ENCODE results near the gene NUCKS1.

NUCKS1 gene

DNA sequence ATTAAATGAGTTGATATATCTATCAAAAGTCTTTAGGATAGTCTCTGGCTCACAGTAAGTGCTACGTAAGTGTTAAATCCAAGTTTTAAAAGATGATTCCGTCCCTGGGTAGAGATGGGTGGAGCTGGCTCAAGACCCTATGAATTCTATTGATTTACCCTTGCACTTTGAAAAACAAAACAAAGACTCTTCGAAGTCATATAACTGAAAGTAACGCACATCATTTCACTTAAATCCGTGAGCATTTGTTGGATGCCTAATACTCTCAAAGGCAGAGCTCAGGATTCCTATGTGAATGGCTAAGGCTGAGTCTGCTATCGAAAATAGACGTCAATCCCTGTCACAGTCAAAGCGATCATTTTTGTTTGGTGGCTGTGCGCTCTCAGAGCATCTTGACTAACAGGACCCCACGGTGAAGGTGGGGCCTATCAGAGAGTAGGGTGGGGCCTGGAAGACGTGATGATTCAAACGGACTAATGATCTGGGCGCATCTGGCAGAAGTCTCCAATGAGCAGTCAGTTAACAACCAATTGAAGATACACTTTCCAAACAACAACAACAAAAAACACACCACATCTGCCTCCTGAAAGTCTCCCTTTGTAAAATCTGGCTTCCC is 1.2 kb upstream of the NUCKS1 start:
- peaks cover 8% of the 10 kb centered on the region for H3K36me3 Mint-ChIP-seq
- H3K9me3 Mint-ChIP-seq, result no peaks in the 10 kb centered on the region
- peak overlapping the region; percentile 91 for H3K4me3 Mint-ChIP-seq
- H3K27me3 Mint-ChIP-seq, result no peaks in the 10 kb centered on the region
- H3K4me1 Mint-ChIP-seq, result peaks cover 31% of the 10 kb centered on the region
- H3K27ac Mint-ChIP-seq, result peak overlapping the region; percentile 94

DNA sequence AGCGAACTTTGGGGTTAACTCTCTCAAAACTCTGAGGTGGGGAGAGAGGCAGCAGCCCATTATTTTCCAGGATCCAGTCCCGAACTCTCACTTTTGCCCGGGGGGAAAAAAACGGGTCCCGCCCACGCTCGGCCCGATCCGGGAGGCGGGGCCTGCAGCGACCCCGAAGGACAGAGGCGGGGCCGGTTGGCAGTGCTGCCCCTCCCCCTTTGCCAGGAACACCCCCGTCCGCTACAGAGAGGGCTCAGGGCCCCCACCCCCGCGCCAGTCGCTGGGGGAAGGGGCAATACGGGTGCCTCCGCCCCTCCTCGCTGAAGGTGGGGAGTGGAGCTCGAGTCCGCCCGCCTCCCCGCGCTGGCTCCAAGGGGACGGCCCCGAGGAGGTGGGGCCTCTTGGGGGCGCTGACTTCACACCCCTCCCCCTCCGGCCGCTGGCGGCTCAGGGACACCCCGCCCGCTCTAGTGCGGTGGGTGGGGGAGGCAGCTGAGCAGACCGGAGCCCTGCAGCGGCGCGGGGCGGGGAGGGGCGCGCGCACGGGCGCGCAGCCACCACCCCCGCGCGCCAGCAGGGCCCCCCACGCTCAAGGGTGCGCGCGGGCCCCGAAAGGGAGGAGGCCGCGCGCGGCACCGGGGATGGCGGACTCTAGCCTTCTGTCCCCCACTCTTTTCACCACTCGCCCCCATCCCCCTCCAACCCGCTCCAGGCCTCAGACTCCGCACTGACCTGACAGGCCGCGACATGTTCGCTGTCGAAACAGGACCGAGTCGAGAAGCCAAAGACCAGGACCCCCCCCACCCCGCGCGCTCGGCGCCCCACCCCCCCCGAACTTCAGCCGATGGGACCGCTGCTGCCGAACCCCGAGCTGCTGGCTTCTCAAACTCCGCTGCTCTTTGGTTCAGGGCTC is 496 bp downstream of the NUCKS1 start:
- no peaks in the 10 kb centered on the region for H3K9me3 Mint-ChIP-seq
- no peaks in the 10 kb centered on the region for H3K27me3 Mint-ChIP-seq
- H3K36me3 Mint-ChIP-seq, result peaks cover 8% of the 10 kb centered on the region
- H3K4me1 Mint-ChIP-seq, result peaks cover 39% of the 10 kb centered on the region
- peak overlapping the region; percentile 96 for H3K27ac Mint-ChIP-seq
- peak overlapping the region; percentile 99 for H3K4me3 Mint-ChIP-seq

DNA sequence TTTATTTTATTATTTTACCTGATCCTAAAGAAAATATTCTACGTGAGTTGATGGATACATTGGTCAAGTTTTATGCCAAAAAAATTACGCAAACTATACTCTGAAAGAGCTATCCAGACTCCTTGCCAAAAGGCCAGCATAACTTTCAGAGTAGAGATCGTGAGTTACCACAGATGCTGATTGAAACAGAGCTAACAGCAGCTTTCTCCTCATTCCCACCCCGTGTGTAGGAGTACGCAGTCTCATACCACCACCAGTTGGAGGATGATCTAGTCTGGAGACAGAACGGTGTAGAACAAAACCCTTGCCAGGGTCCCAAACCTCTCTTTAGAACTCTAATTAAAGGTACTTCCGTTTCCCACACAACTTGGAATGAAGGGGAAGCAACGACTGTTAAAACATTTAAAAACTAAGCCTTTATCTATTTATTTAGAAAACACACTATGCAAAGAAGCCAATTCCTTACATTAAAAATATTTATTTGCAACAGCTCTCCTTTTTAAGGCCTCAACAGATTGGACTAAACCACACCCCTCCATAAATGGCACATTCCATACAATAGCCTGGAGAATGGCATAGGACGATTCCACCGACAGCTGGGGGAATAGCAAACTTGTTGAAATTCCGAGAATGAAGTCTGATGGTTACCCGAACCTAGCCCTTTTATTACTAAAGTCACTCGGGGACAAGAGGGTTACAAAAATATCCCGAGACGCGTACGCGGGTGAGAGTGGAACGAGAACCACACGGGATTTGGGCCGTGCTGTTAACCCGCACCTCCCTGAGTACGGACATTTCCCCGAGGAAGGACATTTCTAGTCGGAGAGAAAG is 1.4 kb downstream of the NUCKS1 start:
- Mint-ChIP-seq H3K27ac (peak overlapping the region; percentile 96), H3K4me3 (peak overlapping the region; percentile 99), H3K27me3 (no peaks in the 10 kb centered on the region), H3K4me1 (peaks cover 45% of the 10 kb centered on the region), H3K36me3 (peaks cover 8% of the 10 kb centered on the region), H3K9me3 (no peaks in the 10 kb centered on the region)

DNA sequence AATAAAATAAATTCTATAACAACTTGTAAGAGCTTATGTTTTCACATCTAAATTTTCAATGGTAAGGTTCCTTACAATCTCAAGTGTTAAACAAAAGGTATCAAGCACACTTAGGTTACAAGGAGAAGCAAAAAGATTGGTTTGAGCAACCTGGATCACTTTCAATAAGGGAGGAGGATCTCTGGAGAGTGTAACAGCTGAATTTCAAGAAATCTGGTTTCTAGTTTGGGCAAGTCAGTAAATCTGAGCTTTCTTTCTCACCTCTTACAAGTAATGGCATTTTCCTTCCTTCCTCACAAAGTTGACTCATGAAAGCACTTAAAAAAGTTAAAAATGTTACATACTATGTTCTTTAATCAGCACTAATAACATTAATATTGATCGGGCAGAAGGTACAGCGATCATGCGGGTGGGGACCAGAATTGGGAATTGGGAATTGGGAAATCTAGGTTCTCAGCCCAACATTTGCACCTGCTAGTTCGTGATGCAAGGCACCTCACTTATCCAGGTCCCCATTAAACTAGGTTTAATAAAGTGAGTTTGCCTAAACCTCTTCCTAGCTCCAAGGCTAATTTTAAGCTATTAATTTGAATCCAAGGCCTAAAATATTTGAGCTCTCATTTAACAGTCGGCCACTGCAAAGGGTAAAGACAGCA is 3.1 kb downstream of the NUCKS1 start:
- Mint-ChIP-seq H3K27me3 (no peaks in the 10 kb centered on the region), H3K9me3 (no peaks in the 10 kb centered on the region), H3K4me3 (peak overlapping the region; percentile 73), H3K4me1 (peaks cover 56% of the 10 kb centered on the region), H3K36me3 (peaks cover 8% of the 10 kb centered on the region), H3K27ac (peak overlapping the region; percentile 59)

DNA sequence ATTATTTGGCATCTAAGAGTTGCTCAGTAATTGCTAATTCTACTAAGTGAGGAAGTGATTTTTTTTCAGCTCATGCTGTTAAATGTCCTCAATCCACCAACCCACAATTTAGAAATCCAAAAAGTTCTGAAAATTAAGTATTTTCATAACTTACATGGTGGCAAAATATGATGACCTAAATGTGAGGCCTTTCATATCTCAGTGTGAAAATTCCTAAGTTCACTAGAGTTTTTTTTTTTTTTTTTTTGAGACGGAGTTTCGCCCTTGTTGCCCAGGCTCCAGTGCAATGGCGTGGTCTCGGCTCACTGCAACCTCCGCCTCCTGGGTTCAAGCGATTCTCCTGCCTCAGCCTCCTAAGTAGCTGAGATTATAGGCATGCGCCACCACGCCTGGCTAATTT is 5.6 kb downstream of the NUCKS1 start:
- Mint-ChIP-seq H3K27me3 (no peaks in the 10 kb centered on the region), H3K27ac (no peak overlapping the region), H3K4me1 (peaks cover 62% of the 10 kb centered on the region), H3K36me3 (peaks cover 6% of the 10 kb centered on the region), H3K4me3 (no peak overlapping the region), H3K9me3 (no peaks in the 10 kb centered on the region)

GRCh38 chr1:205743977-205744376 is 6.0 kb downstream of the NUCKS1 start:
- Mint-ChIP-seq H3K4me3 (no peak overlapping the region), H3K27me3 (no peaks in the 10 kb centered on the region), H3K9me3 (no peaks in the 10 kb centered on the region), H3K4me1 (peaks cover 67% of the 10 kb centered on the region), H3K36me3 (peaks cover 6% of the 10 kb centered on the region), H3K27ac (peak overlapping the region; percentile 93)

DNA sequence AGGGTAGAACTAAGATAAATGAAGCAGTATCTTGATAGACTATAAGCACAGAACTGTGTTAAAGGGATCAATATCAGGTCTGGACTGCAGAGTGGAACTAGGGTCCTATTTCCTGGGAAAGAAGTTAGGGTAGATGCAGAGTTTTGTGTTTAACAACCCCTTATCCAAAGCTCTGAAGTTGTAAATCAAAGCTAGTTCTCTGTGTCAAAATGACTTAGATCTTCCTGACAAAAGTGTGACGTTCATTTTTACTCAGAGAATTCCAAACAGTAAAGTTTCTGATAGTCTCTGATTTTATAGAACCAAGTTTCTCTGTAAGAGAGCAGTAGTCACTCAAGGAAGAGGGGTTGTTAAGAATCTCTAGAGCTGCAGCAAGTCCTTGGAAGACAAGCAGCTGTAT is 8.3 kb downstream of the NUCKS1 start:
- H3K4me3 Mint-ChIP-seq, result no peak overlapping the region
- H3K9me3 Mint-ChIP-seq, result no peaks in the 10 kb centered on the region
- no peaks in the 10 kb centered on the region for H3K27me3 Mint-ChIP-seq
- peaks cover 56% of the 10 kb centered on the region for H3K4me1 Mint-ChIP-seq
- H3K36me3 Mint-ChIP-seq, result peaks cover under 1% of the 10 kb centered on the region
- no peak overlapping the region for H3K27ac Mint-ChIP-seq

DNA sequence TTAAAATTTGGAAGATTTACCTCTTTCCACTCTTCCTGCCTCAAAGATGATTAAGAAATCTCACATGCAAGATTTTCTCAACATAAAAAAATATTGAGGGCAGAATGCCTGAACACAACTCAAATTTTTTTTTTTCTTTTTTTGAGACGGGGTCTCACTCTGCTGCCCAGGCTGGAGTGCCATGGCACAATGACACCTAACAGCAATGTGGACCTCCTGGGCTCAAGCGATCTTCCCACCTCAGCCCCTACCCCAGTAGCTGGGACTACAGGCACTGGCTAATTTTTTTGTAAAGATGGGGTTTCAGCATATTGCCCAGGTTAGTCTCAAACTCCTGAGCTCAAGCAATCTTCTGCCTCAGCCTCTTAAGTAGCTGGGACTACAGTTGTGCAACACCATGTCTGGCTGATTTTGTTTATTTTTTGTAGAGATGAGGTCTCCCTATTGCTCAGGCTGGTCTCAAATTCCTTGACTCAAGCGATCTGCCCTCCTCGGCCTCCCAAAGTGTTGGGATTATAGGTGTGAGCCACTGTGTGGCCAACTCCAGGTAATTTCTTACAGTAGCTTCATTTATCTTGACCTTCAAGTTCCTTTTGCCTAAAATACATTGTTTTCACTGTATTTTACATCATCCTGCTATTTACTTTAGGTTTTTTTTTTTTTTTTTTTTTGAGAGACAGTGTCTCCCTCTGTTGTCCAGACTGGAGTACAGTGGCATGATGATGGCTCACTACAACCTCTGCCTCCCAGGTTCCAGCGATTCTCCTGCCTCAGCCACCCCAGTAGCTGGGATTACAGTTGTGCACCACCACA is 10.4 kb downstream of the NUCKS1 start:
- Mint-ChIP-seq H3K27me3 (no peaks in the 10 kb centered on the region), H3K36me3 (no peaks in the 10 kb centered on the region), H3K9me3 (no peaks in the 10 kb centered on the region), H3K27ac (peak overlapping the region; percentile 35), H3K4me1 (peaks cover 54% of the 10 kb centered on the region), H3K4me3 (no peak overlapping the region)

DNA sequence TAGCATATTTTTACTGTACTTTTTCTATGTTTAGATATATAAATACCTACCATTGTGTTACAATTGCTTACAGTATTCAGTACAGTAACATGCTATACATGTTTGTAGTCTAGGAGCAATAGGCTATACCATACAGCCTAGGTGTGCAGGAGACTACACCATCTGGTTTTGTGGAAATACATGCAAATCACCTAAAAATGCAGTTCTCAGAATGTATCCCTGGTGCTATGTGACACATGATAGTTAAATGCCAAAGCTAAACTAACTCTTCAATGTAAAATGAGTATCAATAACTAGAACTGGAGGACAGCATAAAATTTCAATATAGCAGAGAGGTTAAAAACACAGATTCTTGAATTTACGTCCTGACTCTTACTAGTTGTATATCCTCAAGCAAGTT is 14.8 kb downstream of the NUCKS1 start:
- Mint-ChIP-seq H3K4me3 (no peak overlapping the region), H3K4me1 (peaks cover 64% of the 10 kb centered on the region), H3K27ac (peak overlapping the region; percentile 24), H3K9me3 (no peaks in the 10 kb centered on the region), H3K36me3 (peaks cover 8% of the 10 kb centered on the region), H3K27me3 (no peaks in the 10 kb centered on the region)

- no peaks in the 10 kb centered on the region for H3K9me3 Mint-ChIP-seq
These were observed 16.4 kb downstream of the NUCKS1 start for GRCh38 chr1:205733438-205734175.

GRCh38 chr1:205729945-205730610 is 19.9 kb downstream of the NUCKS1 start:
- H3K27ac Mint-ChIP-seq, result no peak overlapping the region
- peaks cover 12% of the 10 kb centered on the region for H3K36me3 Mint-ChIP-seq
- no peak overlapping the region for H3K4me3 Mint-ChIP-seq
- H3K27me3 Mint-ChIP-seq, result no peaks in the 10 kb centered on the region
- H3K4me1 Mint-ChIP-seq, result peaks cover 49% of the 10 kb centered on the region
- no peaks in the 10 kb centered on the region for H3K9me3 Mint-ChIP-seq

More at GRCh38 chr1:205733438-205734175, 16.4 kb downstream of the NUCKS1 start:
- Mint-ChIP-seq H3K27me3 (no peaks in the 10 kb centered on the region), H3K4me1 (peaks cover 58% of the 10 kb centered on the region), H3K4me3 (no peak overlapping the region), H3K36me3 (peaks cover 8% of the 10 kb centered on the region), H3K27ac (peak overlapping the region; percentile 9)

- H3K36me3 Mint-ChIP-seq, result peaks cover 12% of the 10 kb centered on the region
- no peaks in the 10 kb centered on the region for H3K9me3 Mint-ChIP-seq
- no peak overlapping the region for H3K4me3 Mint-ChIP-seq
- H3K27ac Mint-ChIP-seq, result no peak overlapping the region
- H3K4me1 Mint-ChIP-seq, result peaks cover 33% of the 10 kb centered on the region
- H3K27me3 Mint-ChIP-seq, result no peaks in the 10 kb centered on the region
These were observed 23.3 kb downstream of the NUCKS1 start for GRCh38 chr1:205726619-205727125.

DNA sequence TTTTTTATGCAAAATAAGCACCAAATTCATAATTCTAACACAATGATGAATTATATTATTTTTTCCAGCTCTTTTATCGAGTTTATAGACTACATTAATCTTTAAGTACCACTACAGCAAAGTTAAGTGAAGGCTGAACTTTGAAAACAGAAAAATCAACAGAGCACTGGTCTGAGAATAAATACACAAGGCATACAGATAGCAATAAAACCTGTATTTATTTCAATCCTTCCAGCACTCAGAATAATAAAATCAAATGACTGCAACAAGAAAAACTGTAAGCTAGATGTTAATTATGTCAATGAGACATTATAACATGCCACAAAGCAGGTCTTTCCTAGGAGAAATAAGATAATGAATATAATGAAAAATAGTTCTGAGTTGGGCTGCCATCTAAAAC is 24.5 kb downstream of the NUCKS1 start:
- Mint-ChIP-seq H3K4me1 (peaks cover 24% of the 10 kb centered on the region), H3K4me3 (no peak overlapping the region), H3K36me3 (peaks cover 12% of the 10 kb centered on the region), H3K27ac (no peak overlapping the region), H3K27me3 (no peaks in the 10 kb centered on the region), H3K9me3 (no peaks in the 10 kb centered on the region)
